ENCODE measurements around the gene HAGHL. TPM values are rescaled to one million over a fixed set of nuclear protein-coding genes. Genes with fewer than 3 reads are reported as not detected.
"Not testable (repeated sequence)": the region's sequence is repeated elsewhere in the genome, so short reads cannot be mapped to it uniquely, and the experiment has no call there.

The HAGHL gene
- total and polyA plus RNA-seq, 2 donors (not counting 3 experiments of a cell fraction or from before 2014, with no cell fraction given), result 6.3 to 6.8 TPM

DNA sequence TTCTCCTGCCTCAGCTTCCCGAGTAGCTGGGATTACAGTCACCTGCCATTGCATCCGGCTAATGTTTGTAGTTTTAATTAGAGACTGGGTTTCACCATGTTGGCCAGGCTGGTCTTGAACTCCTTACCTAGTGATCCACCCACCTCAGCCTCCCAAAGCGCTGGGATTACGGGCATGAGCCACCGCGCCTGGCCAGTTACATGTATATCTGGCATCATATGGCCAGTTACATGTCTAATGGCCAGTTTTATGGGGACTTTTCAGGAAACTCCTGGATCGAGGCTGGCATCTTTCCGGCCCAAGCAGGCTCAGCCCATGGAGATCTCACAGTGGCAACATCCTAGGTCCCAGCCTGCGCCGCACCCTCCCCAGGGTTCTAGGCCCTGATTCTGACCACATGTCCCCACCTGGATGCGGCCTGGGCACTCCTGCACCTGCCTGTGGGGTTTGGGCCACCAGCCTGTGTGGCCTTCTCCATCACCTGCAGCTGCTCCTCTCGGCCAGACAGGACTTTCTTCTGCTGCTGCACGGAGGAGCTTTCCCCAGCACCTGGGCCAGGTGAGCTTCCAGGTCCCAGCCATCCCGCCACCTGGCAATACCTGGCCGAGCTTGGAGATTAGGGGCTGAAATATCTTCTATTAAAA, 15.2 kb downstream of the HAGHL start:
- H3K4me2 ChIP-seq (ENCODE audit: insufficient read depth, low read length), result no peak overlapping the region
- no peak overlapping the region for H3K27ac ChIP-seq (ENCODE audit: insufficient read depth, low read depth, low read length)
- no peaks in the 10 kb centered on the region for H3K9me1 ChIP-seq (replicated peaks; ENCODE audit: control insufficient read depth, extremely low read depth, insufficient read depth, low read length)
- H3K9me3 ChIP-seq (replicated peaks; ENCODE audit: control insufficient read depth, insufficient read depth, low read length), result no peaks in the 10 kb centered on the region
- peaks cover 6% of the 10 kb centered on the region for H3K79me2 ChIP-seq (ENCODE audit: control insufficient read depth, insufficient read depth, low read length)
- H3K4me1 ChIP-seq (ENCODE audit: control insufficient read depth, extremely low read depth, insufficient read depth, low read length), result peaks cover 10% of the 10 kb centered on the region
- FAIRE-seq (no peak), DNase-seq (ENCODE audit: low read depth, low spot score) (no peak)
- no peak overlapping the region for H2AFZ ChIP-seq (ENCODE audit: low read depth, low read length)
- H3K27me3 ChIP-seq (ENCODE audit: control insufficient read depth in 2 of 2, insufficient read depth in 2 of 2, low read length in 2 of 2), result no peaks in the 10 kb centered on the region
- intact Hi-C loops (cut with micrococcal nuclease) (loop anchor here (1.0 to 5.0 kb wide), 2 partner anchors 30 to 45 kb away; partner anchors contain the start of genes CHTF18 and RPUSD1), dilution Hi-C loops (cut with MboI; ENCODE audit: extremely low pct_ligation_motif_present, low sequenced_read_pairs) (no loop called here)
- TF ChIP-seq EZH2 (IDR thresholded peaks at IDR 0.05; ENCODE audit: borderline replicate concordance, low read depth, low read length, severe bottlenecking) (no peak), GATA2 (IDR thresholded peaks at IDR 0.05; ENCODE audit: insufficient read depth, insufficient read length, low read depth, low read length) (no peak), POLR2A (IDR thresholded peaks at IDR 0.05; ENCODE audit: low read depth, low read length) (no peak), FOS (IDR thresholded peaks at IDR 0.05; ENCODE audit: borderline replicate concordance, insufficient read depth, low read length) (no peak), POLR2AphosphoS5 (IDR thresholded peaks at IDR 0.05; ENCODE audit: insufficient read depth, low read depth, low read length) (no peak), JUN (IDR thresholded peaks at IDR 0.05; ENCODE audit: borderline replicate concordance, insufficient read depth, insufficient read length, low read depth) (no peak), MYC (IDR thresholded peaks at IDR 0.05; ENCODE audit: low read depth, low read length) (no peak)
- TF ChIP-seq, protein P1, sequence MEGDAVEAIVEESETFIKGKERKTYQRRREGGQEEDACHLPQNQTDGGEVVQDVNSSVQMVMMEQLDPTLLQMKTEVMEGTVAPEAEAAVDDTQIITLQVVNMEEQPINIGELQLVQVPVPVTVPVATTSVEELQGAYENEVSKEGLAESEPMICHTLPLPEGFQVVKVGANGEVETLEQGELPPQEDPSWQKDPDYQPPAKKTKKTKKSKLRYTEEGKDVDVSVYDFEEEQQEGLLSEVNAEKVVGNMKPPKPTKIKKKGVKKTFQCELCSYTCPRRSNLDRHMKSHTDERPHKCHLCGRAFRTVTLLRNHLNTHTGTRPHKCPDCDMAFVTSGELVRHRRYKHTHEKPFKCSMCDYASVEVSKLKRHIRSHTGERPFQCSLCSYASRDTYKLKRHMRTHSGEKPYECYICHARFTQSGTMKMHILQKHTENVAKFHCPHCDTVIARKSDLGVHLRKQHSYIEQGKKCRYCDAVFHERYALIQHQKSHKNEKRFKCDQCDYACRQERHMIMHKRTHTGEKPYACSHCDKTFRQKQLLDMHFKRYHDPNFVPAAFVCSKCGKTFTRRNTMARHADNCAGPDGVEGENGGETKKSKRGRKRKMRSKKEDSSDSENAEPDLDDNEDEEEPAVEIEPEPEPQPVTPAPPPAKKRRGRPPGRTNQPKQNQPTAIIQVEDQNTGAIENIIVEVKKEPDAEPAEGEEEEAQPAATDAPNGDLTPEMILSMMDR (IDR thresholded peaks at IDR 0.05; ENCODE audit: extremely low read depth in 1 of 2, insufficient read depth in 1 of 2, low read depth in 1 of 2, low read length in 2 of 2), result no peak
- TF ChIP-seq, protein P2, sequence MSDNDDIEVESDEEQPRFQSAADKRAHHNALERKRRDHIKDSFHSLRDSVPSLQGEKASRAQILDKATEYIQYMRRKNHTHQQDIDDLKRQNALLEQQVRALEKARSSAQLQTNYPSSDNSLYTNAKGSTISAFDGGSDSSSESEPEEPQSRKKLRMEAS (IDR thresholded peaks at IDR 0.05; ENCODE audit: insufficient read depth, insufficient read length), result no peak
- ChIA-PET CTCF (interaction anchor here (1.7 kb wide), 1 partner anchor 30 kb away, joined by 5 read pairs; no protein-coding TSS in a partner anchor), POLR2A (no interaction called here)
- no peaks in the 10 kb centered on the region for H4K20me1 ChIP-seq (replicated peaks; ENCODE audit: control insufficient read depth, extremely low read depth, insufficient read depth, low read length)
- no peak overlapping the region for H3K4me3 ChIP-seq (replicated peaks in 1 of 3; ENCODE audit: insufficient read depth in 1 of 3, low read depth in 1 of 3, low read length in 3 of 3)
- BruUV-seq (replicated peaks), result no TSS peak
- H3K9ac ChIP-seq (replicated peaks; ENCODE audit: extremely low read depth, insufficient read depth, low read length), result no peak overlapping the region
- H3K36me3 ChIP-seq (ENCODE audit: control insufficient read depth in 2 of 2, extremely low read depth in 1 of 2, insufficient read depth in 2 of 2, low read length in 2 of 2), result peaks cover under 1 to 8% of the 10 kb centered on the region in 2 experiments

DNA sequence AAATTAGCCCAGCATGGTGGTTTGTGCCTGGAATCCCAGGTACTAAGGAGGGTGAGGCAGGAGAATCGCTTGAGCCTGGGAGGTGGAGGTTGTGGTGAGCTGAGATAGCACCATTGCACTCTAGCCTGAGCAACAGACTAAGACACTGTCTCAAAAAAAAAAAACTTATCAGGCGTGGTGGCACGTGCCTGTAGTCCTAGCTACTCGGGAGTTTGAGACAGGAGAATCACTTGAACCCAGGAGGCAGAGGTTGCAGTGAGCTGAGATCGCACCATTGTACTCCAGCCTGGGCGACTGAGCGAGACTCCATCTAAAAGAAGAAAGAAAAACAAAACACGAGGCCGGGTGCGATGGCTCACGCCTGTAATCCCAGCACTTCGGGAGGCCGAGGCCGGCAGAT, 16.0 kb downstream of the HAGHL start:
- H3K27ac ChIP-seq (ENCODE audit: insufficient read depth, low read depth, low read length); H3K4me3 ChIP-seq (replicated peaks in 1 of 3; ENCODE audit: insufficient read depth in 1 of 3, low read depth in 1 of 3, low read length in 3 of 3); BruUV-seq (replicated peaks); H2AFZ ChIP-seq (ENCODE audit: low read depth, low read length); H3K9me3 ChIP-seq (replicated peaks; ENCODE audit: control insufficient read depth, insufficient read depth, low read length); H3K9me1 ChIP-seq (replicated peaks; ENCODE audit: control insufficient read depth, extremely low read depth, insufficient read depth, low read length); dilution Hi-C loops (cut with MboI; ENCODE audit: extremely low pct_ligation_motif_present, low sequenced_read_pairs); H3K9ac ChIP-seq (replicated peaks; ENCODE audit: extremely low read depth, insufficient read depth, low read length); DNase-seq (ENCODE audit: low read depth, low spot score); H3K27me3 ChIP-seq (ENCODE audit: control insufficient read depth in 2 of 2, insufficient read depth in 2 of 2, low read length in 2 of 2); H4K20me1 ChIP-seq (replicated peaks; ENCODE audit: control insufficient read depth, extremely low read depth, insufficient read depth, low read length); FAIRE-seq; H3K4me1 ChIP-seq (ENCODE audit: control insufficient read depth, extremely low read depth, insufficient read depth, low read length); H3K36me3 ChIP-seq (ENCODE audit: control insufficient read depth in 2 of 2, extremely low read depth in 1 of 2, insufficient read depth in 2 of 2, low read length in 2 of 2); H3K79me2 ChIP-seq (ENCODE audit: control insufficient read depth, insufficient read depth, low read length); H3K4me2 ChIP-seq (ENCODE audit: insufficient read depth, low read length); POLR2A ChIA-PET: not testable (repeated sequence)
- intact Hi-C loops (cut with micrococcal nuclease), result loop anchor here (5.0 kb wide), 1 partner anchor 44 kb away; the partner anchor contains the start of genes CHTF18 and RPUSD1
- CTCF ChIA-PET, result interaction anchor here (1.7 kb wide), 2 partner anchors 30 to 42 kb away, joined by 4 to 5 read pairs; no protein-coding TSS in a partner anchor
